Heart left ventricle (tissue), 13 donors: Measurements from ENCODE around the gene FOXO6.

ENCODE experiments used
- POLR2A ChIP-seq, 2 donors: fragments of 450-650 bp; IDR thresholded peaks; one replicate each; pipeline ENCODE4 v1.6.1; 2017; ENCODE audit warnings: antibody characterized with exemption in 2 of 2, mild to moderate bottlenecking in 2 of 2, moderate library complexity in 2 of 2
- TF ChIP-seq, protein P1 (sequence below), 12 donors: fragments of 200-600 bp; sonication (generic) in 4 of 12; IDR thresholded peaks; one replicate each; pipeline versions ENCODE4 v1.5.0 to v1.8.0; 2018 to 2022; ENCODE audit warnings: antibody characterized with exemption in 12 of 12, mild to moderate bottlenecking in 5 of 12
- donor health status: ischemic (EF 13 %, LVEDD 7.1; RV severe dilation, severe dysfunction).
- donor health status: DM: no; HTN: yes; CAD: no.
- donor health status: DM: no; HTN: no; CAD: no.
- donor health status: ischemic (EF 25% LVEDD 6.9; RV normal size, moderate dysfunction).
- donor health status: ischemic (EF 25% LVEDD 5.7; RV mildly dilated, moderate dysfunction).
- donor health status: ischemic (EF 35%, LVEDD 5.7; RV mildly dilated, moderate dysfunction).
- donor health status: nonischemic (EF 11% LVEDD 7.7; RV severe dilation, severe dysfunction).
- donor health status: DM: yes; HTN: yes; CAD: no.
- donor health status: PGD.
- donor health status: ischemic (EF 29% LVEDD 5.4; RV normal size, mild dysfunction).
- donor health status: nonischemic (EF 23%, LVEDD 6.1; RV moderate dilation, normal function).

DNA sequence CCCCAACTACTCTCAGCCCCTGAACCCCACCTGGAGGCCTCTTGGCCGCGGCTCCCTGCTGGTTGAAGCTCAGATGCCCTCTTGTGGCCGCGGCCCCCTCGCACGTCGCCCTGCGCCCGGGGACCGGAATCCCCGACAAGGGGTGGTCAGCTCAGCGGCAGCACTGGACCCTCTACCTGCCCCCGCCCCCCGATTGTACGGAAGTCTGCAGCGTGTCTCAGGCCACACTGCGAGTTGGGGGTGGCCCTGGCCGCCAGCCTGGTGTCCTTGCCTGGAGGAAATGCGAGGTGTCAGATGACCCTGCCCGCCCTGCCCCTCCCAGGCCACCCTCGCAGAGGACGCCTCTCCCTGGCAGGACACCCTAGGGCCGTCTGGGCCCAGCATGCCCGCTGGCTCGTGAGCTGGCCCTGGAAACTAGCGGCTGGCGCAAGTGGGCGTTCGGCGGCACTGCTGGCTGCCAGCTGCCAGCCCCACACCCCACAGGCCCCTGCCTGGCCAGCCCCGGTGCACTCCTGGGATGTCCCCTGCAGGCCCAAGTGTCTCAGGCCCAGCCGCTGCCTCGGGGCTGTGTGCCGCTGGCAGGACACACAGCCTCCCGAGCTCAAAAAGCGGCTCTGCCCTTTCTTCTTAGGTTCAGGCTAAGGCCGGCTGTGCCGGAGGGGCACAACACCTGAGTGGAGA lies 62.4 kb downstream of the FOXO6 start:
- TF ChIP-seq POLR2A (IDR thresholded peaks at IDR 0.05): no peak
- TF ChIP-seq, protein P1, sequence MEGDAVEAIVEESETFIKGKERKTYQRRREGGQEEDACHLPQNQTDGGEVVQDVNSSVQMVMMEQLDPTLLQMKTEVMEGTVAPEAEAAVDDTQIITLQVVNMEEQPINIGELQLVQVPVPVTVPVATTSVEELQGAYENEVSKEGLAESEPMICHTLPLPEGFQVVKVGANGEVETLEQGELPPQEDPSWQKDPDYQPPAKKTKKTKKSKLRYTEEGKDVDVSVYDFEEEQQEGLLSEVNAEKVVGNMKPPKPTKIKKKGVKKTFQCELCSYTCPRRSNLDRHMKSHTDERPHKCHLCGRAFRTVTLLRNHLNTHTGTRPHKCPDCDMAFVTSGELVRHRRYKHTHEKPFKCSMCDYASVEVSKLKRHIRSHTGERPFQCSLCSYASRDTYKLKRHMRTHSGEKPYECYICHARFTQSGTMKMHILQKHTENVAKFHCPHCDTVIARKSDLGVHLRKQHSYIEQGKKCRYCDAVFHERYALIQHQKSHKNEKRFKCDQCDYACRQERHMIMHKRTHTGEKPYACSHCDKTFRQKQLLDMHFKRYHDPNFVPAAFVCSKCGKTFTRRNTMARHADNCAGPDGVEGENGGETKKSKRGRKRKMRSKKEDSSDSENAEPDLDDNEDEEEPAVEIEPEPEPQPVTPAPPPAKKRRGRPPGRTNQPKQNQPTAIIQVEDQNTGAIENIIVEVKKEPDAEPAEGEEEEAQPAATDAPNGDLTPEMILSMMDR (IDR thresholded peaks at IDR 0.05): peak in 11 of 12 donors; percentile 14 to 59 (median 36)
